Fibroblast of lung (primary cell): ENCODE results near the gene CDS1. TPM values are rescaled to one million over a fixed set of nuclear protein-coding genes. Genes with fewer than 3 reads are reported as not detected.
A peak's percentile ranks its signal among the peaks of the same experiment; 100 is the strongest.

ENCODE experiments used
- DNase-seq, 2 donors: peaks; one replicate each; pipeline versions ENCODE4 v3.0.0 to v3.0.0-alpha.2; 2010; ENCODE audit warnings: low read depth in 2 of 2
- H2AFZ ChIP-seq: 2 replicates; pipeline ENCODE4 v1.5.1; 2012; ENCODE audit warnings: low read length, control low read depth, inconsistent platforms
- H3K27ac ChIP-seq: 2 replicates; pipeline ENCODE4 v1.5.1; 2011; ENCODE audit warnings: low read length, control low read depth; ENCODE audit not compliant: insufficient read depth
- H3K27me3 ChIP-seq: 2 replicates; pipeline ENCODE4 v1.5.1; 2011; ENCODE audit warnings: mild to moderate bottlenecking, low read length; ENCODE audit not compliant: control insufficient read depth, insufficient read depth
- H3K36me3 ChIP-seq: 2 replicates; pipeline ENCODE4 v1.5.1; 2011; ENCODE audit warnings: low read length; ENCODE audit not compliant: control insufficient read depth, insufficient read depth
- H3K4me1 ChIP-seq: 2 replicates; pipeline ENCODE4 v1.5.1; 2011; ENCODE audit warnings: low read length; ENCODE audit not compliant: control insufficient read depth, insufficient read depth; ENCODE audit errors: extremely low read depth
- H3K4me2 ChIP-seq: 2 replicates; pipeline ENCODE4 v1.5.1; 2011; ENCODE audit warnings: low read length, control low read depth; ENCODE audit not compliant: insufficient read depth; ENCODE audit errors: extremely low read depth
- H3K4me3 ChIP-seq, 4 experiments: fragments of 200-600 bp in 1 of 4; sonication (generic) in 1 of 4; replicated peaks in 1 of 4; 2 replicates each; pipeline ENCODE4 v1.5.1; 2011 to 2016; ENCODE audit warnings: low read length in 4 of 4, low read depth in 3 of 4, mild to moderate bottlenecking in 3 of 4, control low read depth in 2 of 4, inconsistent platforms in 1 of 4, mixed read lengths in 1 of 4; ENCODE audit not compliant: insufficient read depth in 1 of 4; ENCODE audit errors: control extremely low read depth in 1 of 4
- H3K79me2 ChIP-seq: 2 replicates; pipeline ENCODE4 v1.5.1; 2012; ENCODE audit warnings: mild to moderate bottlenecking, low read length, inconsistent platforms; ENCODE audit not compliant: control insufficient read depth, insufficient read depth
- H3K9ac ChIP-seq: 2 replicates; pipeline ENCODE4 v1.5.1; 2011; ENCODE audit warnings: mild to moderate bottlenecking, low read length, control low read depth; ENCODE audit not compliant: insufficient read depth
- H3K9me3 ChIP-seq: 2 replicates; pipeline ENCODE4 v1.5.1; 2012; ENCODE audit warnings: low read depth, low read length; ENCODE audit not compliant: control insufficient read depth, insufficient read depth
- H4K20me1 ChIP-seq: 2 replicates; pipeline ENCODE4 v1.5.1; 2011; ENCODE audit warnings: low read length; ENCODE audit not compliant: control insufficient read depth, insufficient read depth; ENCODE audit errors: extremely low read depth
- CTCF ChIP-seq, 2 donors: IDR thresholded peaks in 1 of 2; conservative IDR thresholded peaks in 1 of 2; 1 replicate in 1 of 2; 2 replicates in 1 of 2; pipeline ENCODE4 v1.5.1; 2011 to 2012; ENCODE audit warnings: low read length in 2 of 2, control low read depth in 1 of 2, inconsistent platforms in 1 of 2, low read depth in 1 of 2, mild to moderate bottlenecking in 1 of 2
- EZH2 ChIP-seq: IDR thresholded peaks from 2 replicates; pipeline ENCODE4 v1.5.1; 2012; ENCODE audit warnings: low read length, control low read depth, mild to moderate bottlenecking; ENCODE audit errors: missing control alignments
- polyA plus RNA-seq, 2 donors: library from polyadenylated mRNA; depleted of rRNA in 1 of 2; stranded (reverse) in 1 of 2; unstranded in 1 of 2; fragments of >200 nt; gene quantifications; 2 replicates each; pipeline ENCODE4 v1.2.1, GENCODE V29; 2011 to 2012; ENCODE audit warnings: missing spikeins in 1 of 2
- total RNA-seq: library from RNA; depleted of rRNA; stranded (reverse); fragments of >200 nt; gene quantifications from 2 replicates; pipeline ENCODE4 v1.2.1, GENCODE V29; 2014

The CDS1 gene
- total and polyA plus RNA-seq, 2 donors (not counting 1 experiment from before 2014, with no cell fraction given) = 0.08 to 0.33 TPM

- DNase-seq = peak in 1 of 2 donors; percentile 5
- TF ChIP-seq EZH2 = no peak
- peak in 1 of 2 donors; percentile 6 for TF ChIP-seq CTCF (conservative IDR thresholded peaks at IDR 0.05 in 1 of 2, IDR thresholded peaks at IDR 0.05 in 1 of 2; ENCODE audit: low read depth in 1 of 2, low read length in 2 of 2)
- H3K4me2 ChIP-seq = peak overlapping the region; percentile 81
- H3K27me3 ChIP-seq = peaks cover 19% of the 10 kb centered on the region
- no peak overlapping the region for H3K27ac ChIP-seq
- H4K20me1 ChIP-seq = no peaks in the 10 kb centered on the region
- no peaks in the 10 kb centered on the region for H3K36me3 ChIP-seq
- peaks cover 2% of the 10 kb centered on the region for H3K4me1 ChIP-seq
- H3K79me2 ChIP-seq = no peaks in the 10 kb centered on the region
- no peaks in the 10 kb centered on the region for H3K9me3 ChIP-seq
- H3K9ac ChIP-seq = no peak overlapping the region
- peak overlapping the region; percentile 68 for H2AFZ ChIP-seq
- H3K4me3 ChIP-seq = peak overlapping the region; percentile 43 to 66 (median 48)
Observed at GRCh38 chr4:84583876-84584380, 1.0 kb downstream of the CDS1 start.

GRCh38 chr4:84585251-84585650, 2.3 kb downstream of the CDS1 start:
- Histone ChIP-seq H3K79me2 (no peaks in the 10 kb centered on the region), H3K9me3 (no peaks in the 10 kb centered on the region), H3K9ac (no peak overlapping the region), H4K20me1 (no peaks in the 10 kb centered on the region), H3K27me3 (peaks cover 19% of the 10 kb centered on the region), H3K36me3 (no peaks in the 10 kb centered on the region), H3K27ac (no peak overlapping the region), H3K4me3 (no peak overlapping the region), H3K4me2 (no peak overlapping the region), H3K4me1 (peaks cover 2% of the 10 kb centered on the region), H2AFZ (no peak overlapping the region)
- TF ChIP-seq EZH2 (no peak), CTCF (conservative IDR thresholded peaks at IDR 0.05 in 1 of 2, IDR thresholded peaks at IDR 0.05 in 1 of 2; ENCODE audit: low read depth in 1 of 2, low read length in 2 of 2) (no peak)
- no peak for DNase-seq

GRCh38 chr4:84594724-84595123, 11.8 kb downstream of the CDS1 start:
- Histone ChIP-seq H4K20me1 (no peaks in the 10 kb centered on the region), H3K27me3 (no peaks in the 10 kb centered on the region), H2AFZ (no peak overlapping the region), H3K9me3 (no peaks in the 10 kb centered on the region), H3K36me3 (no peaks in the 10 kb centered on the region), H3K79me2 (no peaks in the 10 kb centered on the region), H3K4me3 (no peak overlapping the region), H3K4me2 (no peak overlapping the region), H3K9ac (no peak overlapping the region), H3K27ac (no peak overlapping the region), H3K4me1 (no peaks in the 10 kb centered on the region)
- TF ChIP-seq EZH2 (no peak), CTCF (conservative IDR thresholded peaks at IDR 0.05 in 1 of 2, IDR thresholded peaks at IDR 0.05 in 1 of 2; ENCODE audit: low read depth in 1 of 2, low read length in 2 of 2) (no peak)
- DNase-seq = no peak
